IPS-18a (cell line): ENCODE measurements around the gene SNX20.

ENCODE experiments used
- H3K27ac ChIP-seq: one replicate; pipeline ENCODE4 v1.5.1; 2013; ENCODE audit warnings: low read length
- H3K27me3 ChIP-seq: one replicate; pipeline ENCODE4 v1.6.1; 2013; ENCODE audit warnings: mild to moderate bottlenecking, low read length; ENCODE audit not compliant: control insufficient read depth, insufficient read depth
- H3K36me3 ChIP-seq: one replicate; pipeline ENCODE4 v1.6.1; 2013; ENCODE audit warnings: low read depth, low read length; ENCODE audit not compliant: control insufficient read depth
- H3K4me1 ChIP-seq: one replicate; pipeline ENCODE4 v1.6.1; 2013; ENCODE audit warnings: low read depth, low read length; ENCODE audit not compliant: control insufficient read depth
- H3K4me3 ChIP-seq: one replicate; pipeline ENCODE4 v1.5.1; 2013; ENCODE audit warnings: low read length
- H3K9ac ChIP-seq: one replicate; pipeline ENCODE4 v1.6.1; 2013; ENCODE audit warnings: mild to moderate bottlenecking, low read length, moderate library complexity
- H3K9me3 ChIP-seq: one replicate; pipeline ENCODE4 v1.6.1; 2013; ENCODE audit warnings: low read depth, low read length; ENCODE audit not compliant: control insufficient read depth

SNX20 gene

GRCh38 chr16:50688867-50689266, 7.8 kb upstream of the SNX20 start:
- peaks cover 16% of the 10 kb centered on the region for H3K27me3 ChIP-seq
- no peak overlapping the region for H3K4me3 ChIP-seq
- H3K27ac ChIP-seq: no peak overlapping the region
- no peaks in the 10 kb centered on the region for H3K9me3 ChIP-seq
- H3K9ac ChIP-seq: no peak overlapping the region
- H3K4me1 ChIP-seq: no peaks in the 10 kb centered on the region
- no peaks in the 10 kb centered on the region for H3K36me3 ChIP-seq

DNA sequence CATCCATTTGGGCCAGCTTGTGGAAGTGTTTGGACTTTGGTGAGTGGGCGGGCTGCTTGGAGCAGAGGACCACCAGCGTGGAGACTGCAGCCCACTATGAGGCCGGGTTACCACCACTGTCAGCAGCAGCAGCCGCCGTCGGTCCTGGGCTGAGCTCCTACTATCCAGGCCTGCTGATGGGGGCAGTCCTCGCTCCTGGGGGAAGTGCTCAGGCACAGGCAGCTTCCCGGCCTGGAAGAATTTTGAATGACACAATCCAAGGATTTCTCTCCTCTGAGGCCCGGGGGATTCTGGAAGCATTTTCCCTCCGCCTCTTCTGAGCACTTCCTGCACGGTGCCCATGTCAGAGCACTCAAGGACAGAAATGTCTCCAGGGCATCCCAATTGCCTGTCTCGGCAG, 7.0 kb upstream of the SNX20 start:
- Histone ChIP-seq H3K4me1 (no peaks in the 10 kb centered on the region), H3K4me3 (no peak overlapping the region), H3K27me3 (peaks cover 10% of the 10 kb centered on the region), H3K9me3 (no peaks in the 10 kb centered on the region), H3K27ac (no peak overlapping the region), H3K36me3 (no peaks in the 10 kb centered on the region), H3K9ac (no peak overlapping the region)

DNA sequence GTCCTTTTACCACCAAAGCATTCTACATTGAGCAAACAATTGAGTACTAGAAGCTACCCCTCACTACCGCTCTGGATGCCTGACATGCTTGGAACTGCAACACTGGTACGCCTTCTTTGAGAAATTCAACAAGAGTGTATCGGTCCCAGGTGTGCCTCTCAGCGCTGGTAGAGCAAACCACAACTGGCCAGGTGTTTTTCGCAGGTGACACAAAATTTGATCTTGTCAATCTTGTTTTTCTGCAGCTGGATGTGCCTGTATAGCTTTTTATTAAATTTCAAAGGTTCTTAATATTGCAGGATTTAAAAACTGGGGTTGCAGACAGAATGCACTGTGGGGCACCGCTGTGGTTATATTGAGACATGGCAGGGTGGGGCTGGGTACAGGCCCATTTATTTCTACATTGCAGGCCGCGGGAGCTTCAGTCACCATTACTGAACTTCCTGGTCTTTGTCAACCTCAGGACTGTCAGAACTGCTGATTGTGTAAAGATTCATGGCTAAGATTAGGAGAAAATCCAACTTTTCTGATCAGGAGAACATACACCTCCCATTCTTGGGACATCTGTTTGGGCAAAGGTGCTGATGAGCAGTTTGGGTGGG, 4.5 kb upstream of the SNX20 start:
- Histone ChIP-seq H3K4me3 (no peak overlapping the region), H3K27ac (no peak overlapping the region), H3K9ac (no peak overlapping the region), H3K9me3 (no peaks in the 10 kb centered on the region), H3K36me3 (no peaks in the 10 kb centered on the region), H3K4me1 (no peaks in the 10 kb centered on the region), H3K27me3 (no peaks in the 10 kb centered on the region)

DNA sequence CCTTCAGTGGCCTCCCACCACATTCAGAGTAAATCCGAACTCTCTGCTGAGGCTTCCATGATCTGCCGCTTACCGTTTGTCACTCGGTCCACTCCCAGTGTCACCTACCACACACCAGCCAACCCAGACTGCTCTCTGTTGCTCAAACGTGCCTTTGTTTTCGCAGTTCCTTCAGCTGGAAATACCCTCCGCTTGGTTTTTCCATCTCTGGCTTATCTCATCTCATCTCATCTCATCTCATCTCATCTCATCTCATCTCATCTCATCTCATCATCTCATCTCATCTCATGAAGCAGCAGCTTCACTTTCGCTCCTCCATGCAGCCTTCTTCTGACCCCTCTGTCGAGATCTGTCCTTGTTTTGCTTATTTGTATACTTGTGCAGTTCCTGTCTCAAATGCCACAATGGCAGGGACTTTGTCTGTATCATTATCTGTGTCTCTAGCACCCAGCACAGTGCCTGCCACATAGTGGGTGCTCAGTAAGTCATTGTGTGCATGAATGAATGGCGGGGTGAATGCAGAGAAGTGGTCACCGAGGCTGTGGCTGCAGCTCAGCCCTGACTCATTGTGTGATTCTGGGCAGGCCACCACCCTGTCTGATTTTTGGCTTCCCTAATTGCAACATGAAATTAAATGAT, 3.8 kb upstream of the SNX20 start:
- Histone ChIP-seq H3K9ac (no peak overlapping the region), H3K4me1 (no peaks in the 10 kb centered on the region), H3K27me3 (no peaks in the 10 kb centered on the region), H3K9me3 (no peaks in the 10 kb centered on the region), H3K36me3 (no peaks in the 10 kb centered on the region), H3K27ac (no peak overlapping the region), H3K4me3 (no peak overlapping the region)

- H3K4me3 ChIP-seq: no peak overlapping the region
- H3K9me3 ChIP-seq: no peaks in the 10 kb centered on the region
- H3K4me1 ChIP-seq: no peaks in the 10 kb centered on the region
- H3K27ac ChIP-seq: no peak overlapping the region
- no peaks in the 10 kb centered on the region for H3K27me3 ChIP-seq
- no peaks in the 10 kb centered on the region for H3K36me3 ChIP-seq
- H3K9ac ChIP-seq: no peak overlapping the region
These were observed 2.7 kb upstream of the SNX20 start for GRCh38 chr16:50683689-50684374.

- Histone ChIP-seq H3K9me3 (no peaks in the 10 kb centered on the region), H3K27ac (no peak overlapping the region), H3K9ac (no peak overlapping the region), H3K27me3 (no peaks in the 10 kb centered on the region), H3K4me3 (no peak overlapping the region), H3K4me1 (no peaks in the 10 kb centered on the region), H3K36me3 (no peaks in the 10 kb centered on the region)
These were observed 587 bp downstream of the SNX20 start for GRCh38 chr16:50680556-50680893.

- Histone ChIP-seq H3K27me3 (no peaks in the 10 kb centered on the region), H3K27ac (no peak overlapping the region), H3K9me3 (no peaks in the 10 kb centered on the region), H3K9ac (no peak overlapping the region), H3K4me1 (no peaks in the 10 kb centered on the region), H3K4me3 (no peak overlapping the region), H3K36me3 (no peaks in the 10 kb centered on the region)
These were observed 1.2 kb downstream of the SNX20 start for GRCh38 chr16:50679676-50680555.

- H3K9me3 ChIP-seq: no peaks in the 10 kb centered on the region
- no peak overlapping the region for H3K4me3 ChIP-seq
- H3K36me3 ChIP-seq: no peaks in the 10 kb centered on the region
- no peak overlapping the region for H3K27ac ChIP-seq
- no peak overlapping the region for H3K9ac ChIP-seq
- no peaks in the 10 kb centered on the region for H3K4me1 ChIP-seq
- H3K27me3 ChIP-seq: no peaks in the 10 kb centered on the region
These were observed 1.8 kb downstream of the SNX20 start for GRCh38 chr16:50679266-50679665.

DNA sequence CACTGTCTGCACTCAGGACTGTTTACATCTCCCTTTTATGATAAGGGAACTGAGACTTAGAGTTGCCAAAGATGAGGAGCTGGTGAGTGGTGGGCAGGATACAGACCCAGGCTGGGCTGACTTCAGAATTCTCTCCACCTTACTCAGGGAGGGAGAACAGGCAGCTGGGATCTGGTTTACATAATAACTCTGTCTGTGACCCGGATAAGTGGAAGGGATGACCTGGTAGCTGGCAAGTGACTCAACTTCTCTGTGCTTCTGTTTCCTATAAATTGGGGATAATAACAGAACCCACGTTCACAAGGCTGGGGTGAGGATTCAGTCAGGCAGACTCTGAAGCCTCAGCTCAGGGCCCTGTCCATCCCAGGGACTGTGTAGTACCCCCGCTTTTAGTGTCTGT, 2.6 kb downstream of the SNX20 start:
- H3K36me3 ChIP-seq: no peaks in the 10 kb centered on the region
- H3K9me3 ChIP-seq: no peaks in the 10 kb centered on the region
- no peak overlapping the region for H3K4me3 ChIP-seq
- H3K27ac ChIP-seq: no peak overlapping the region
- H3K4me1 ChIP-seq: no peaks in the 10 kb centered on the region
- H3K9ac ChIP-seq: no peak overlapping the region
- H3K27me3 ChIP-seq: no peaks in the 10 kb centered on the region

DNA sequence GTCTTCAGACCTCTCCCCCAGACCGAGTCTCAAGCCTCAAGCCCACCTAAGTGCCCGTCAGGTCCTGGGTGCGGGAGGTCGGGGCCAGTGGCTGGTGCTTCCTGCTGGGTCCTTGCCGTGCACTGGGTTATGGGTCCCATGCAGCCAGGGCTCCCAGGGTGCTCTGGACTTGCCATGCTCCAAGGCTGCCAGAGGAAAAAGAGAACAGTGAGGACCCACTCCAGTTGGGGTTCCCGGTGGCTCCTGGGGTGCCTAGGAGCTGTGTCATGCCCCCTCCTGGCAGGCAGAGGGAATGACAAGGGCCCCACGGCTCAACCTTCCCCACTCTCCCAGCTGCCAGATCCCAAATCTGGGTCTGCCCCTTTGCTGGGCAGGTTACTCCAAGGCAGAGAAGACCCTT, 3.8 kb downstream of the SNX20 start:
- Histone ChIP-seq H3K36me3 (no peaks in the 10 kb centered on the region), H3K27me3 (no peaks in the 10 kb centered on the region), H3K4me3 (no peak overlapping the region), H3K9me3 (peaks cover 4% of the 10 kb centered on the region), H3K9ac (no peak overlapping the region), H3K27ac (no peak overlapping the region), H3K4me1 (no peaks in the 10 kb centered on the region)

GRCh38 chr16:50676684-50677225, 4.4 kb downstream of the SNX20 start:
- Histone ChIP-seq H3K36me3 (no peaks in the 10 kb centered on the region), H3K27me3 (no peaks in the 10 kb centered on the region), H3K4me1 (no peaks in the 10 kb centered on the region), H3K27ac (no peak overlapping the region), H3K9me3 (peaks cover 10% of the 10 kb centered on the region), H3K4me3 (no peak overlapping the region), H3K9ac (no peak overlapping the region)
